ENCODE data around the gene PEX14. TPM values are rescaled to one million over a fixed set of nuclear protein-coding genes. Genes with fewer than 3 reads are reported as not detected.

The PEX14 gene
- total and polyA plus RNA-seq, 10 of the 15 experiments (the other 5 are each of a cell fraction or from before 2014, with no cell fraction given): 1.4 to 23.2 (median 12.0) TPM

DNA sequence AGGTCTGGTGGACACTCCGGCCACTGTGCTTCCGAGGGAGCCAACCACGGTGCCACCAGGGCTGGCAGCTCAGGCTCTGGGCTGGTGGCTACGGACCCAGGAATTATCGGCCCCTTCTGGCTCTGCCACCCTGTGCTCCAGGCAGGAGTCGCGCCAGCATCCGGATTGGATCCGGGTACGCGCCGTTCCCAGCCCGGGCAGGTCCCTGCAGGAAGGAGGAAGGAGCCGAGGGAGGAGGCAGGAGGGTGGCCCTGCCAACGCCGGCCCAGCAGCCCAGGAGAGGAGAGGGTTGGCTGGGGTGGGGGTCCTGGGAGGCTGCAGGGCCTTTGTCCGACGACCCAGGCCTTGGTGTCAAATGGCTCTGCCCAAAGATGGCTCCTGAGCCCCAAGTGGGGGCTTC, 161.2 kb downstream of the PEX14 start:
- TF ChIP-seq ATF7 (IDR thresholded peaks at IDR 0.05; ENCODE audit: low read depth): no peak
- ATAC-seq (no peak), DNase-seq (ENCODE audit: low read depth, low spot score) (no peak), FAIRE-seq (no peak)
- POLR2A ChIA-PET: no interaction called here
- intact Hi-C loops (cut with micrococcal nuclease; ENCODE audit: unreplicated experiment): no loop called here
- H2AFZ ChIP-seq (ENCODE audit: control insufficient read depth, low read depth, low read length): no peak overlapping the region
- no TSS peak for BruUV-seq (replicated peaks)
- RAD21 ChIA-PET (ENCODE audit: unreplicated experiment): no interaction called here
- no peak overlapping the region for H3K4me3 ChIP-seq
- no peaks in the 10 kb centered on the region for H3K27me3 ChIP-seq (replicated peaks in 1 of 2; ENCODE audit: control insufficient read depth in 2 of 2, insufficient read depth in 2 of 2, low read length in 1 of 2)
- no peaks in the 10 kb centered on the region for H4K20me1 ChIP-seq (ENCODE audit: control insufficient read depth, insufficient read depth)
- no peaks in the 10 kb centered on the region for H3K9me3 ChIP-seq (replicated peaks; ENCODE audit: control insufficient read depth, insufficient read depth, low read length)
- H3K79me2 ChIP-seq (ENCODE audit: control insufficient read depth, insufficient read depth, low read length): no peaks in the 10 kb centered on the region
- no peak overlapping the region for H3K27ac ChIP-seq (ENCODE audit: control insufficient read depth, insufficient read depth)
- SMC1A ChIA-PET (ENCODE audit: uncharacterized antibody, unreplicated experiment): no interaction called here
- H3K4me2 ChIP-seq (ENCODE audit: control insufficient read depth, insufficient read depth): no peak overlapping the region
- no peaks in the 10 kb centered on the region for H3K4me1 ChIP-seq (ENCODE audit: control insufficient read depth, insufficient read depth, low read length)
- in situ Hi-C loops (cut with MboI): no loop called here
- 90% methylated on average over 17 of the region's 18 CpGs for WGBS (ENCODE audit: insufficient coverage, insufficient replicate concordance, low lambda C conversion rate, missing lambda C conversion rate)
- no peaks in the 10 kb centered on the region; a peak in 2 of 4 replicates for H3K36me3 ChIP-seq (ENCODE audit: control insufficient read depth in 2 of 2, insufficient read depth in 2 of 2, low read length in 1 of 2)
- H3K9ac ChIP-seq (ENCODE audit: control insufficient read depth, insufficient read depth, low read length): no peak overlapping the region
- CTCF ChIA-PET: no interaction called here

DNA sequence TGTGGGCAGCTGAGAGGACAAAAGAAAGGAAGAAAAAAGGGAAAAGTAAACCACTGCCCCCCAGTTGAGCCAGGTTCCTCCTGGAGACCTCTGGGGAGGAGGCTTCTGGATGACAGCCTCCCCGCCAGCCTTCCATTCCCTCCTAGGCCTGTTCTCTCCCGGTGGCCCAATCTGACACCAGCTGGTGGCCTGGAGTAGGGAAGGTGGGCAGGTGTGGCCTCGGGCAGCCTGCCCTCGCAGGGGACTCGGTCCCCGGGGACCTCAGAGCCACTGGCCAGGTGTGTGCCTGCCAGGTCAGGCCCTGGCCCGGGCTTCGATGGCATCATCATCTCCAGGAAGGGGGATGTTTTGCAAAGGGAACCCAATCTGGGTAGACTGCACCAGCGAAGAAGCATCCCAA, 162.7 kb downstream of the PEX14 start:
- Histone ChIP-seq H4K20me1 (ENCODE audit: control insufficient read depth, insufficient read depth) (no peaks in the 10 kb centered on the region), H3K9me3 (replicated peaks; ENCODE audit: control insufficient read depth, insufficient read depth, low read length) (no peaks in the 10 kb centered on the region), H2AFZ (ENCODE audit: control insufficient read depth, low read depth, low read length) (no peak overlapping the region), H3K4me1 (ENCODE audit: control insufficient read depth, insufficient read depth, low read length) (no peaks in the 10 kb centered on the region), H3K9ac (ENCODE audit: control insufficient read depth, insufficient read depth, low read length) (no peak overlapping the region), H3K27ac (ENCODE audit: control insufficient read depth, insufficient read depth) (no peak overlapping the region), H3K36me3 (ENCODE audit: control insufficient read depth in 2 of 2, insufficient read depth in 2 of 2, low read length in 1 of 2) (no peaks in the 10 kb centered on the region), H3K79me2 (ENCODE audit: control insufficient read depth, insufficient read depth, low read length) (no peaks in the 10 kb centered on the region), H3K4me2 (ENCODE audit: control insufficient read depth, insufficient read depth) (no peak overlapping the region), H3K4me3 (no peak overlapping the region), H3K27me3 (replicated peaks in 1 of 2; ENCODE audit: control insufficient read depth in 2 of 2, insufficient read depth in 2 of 2, low read length in 1 of 2) (no peaks in the 10 kb centered on the region)
- in situ Hi-C loops (cut with MboI) (no loop called here), intact Hi-C loops (cut with micrococcal nuclease; ENCODE audit: unreplicated experiment) (no loop called here)
- BruUV-seq (replicated peaks): no TSS peak
- no peak for FAIRE-seq
- ChIA-PET CTCF (no interaction called here), POLR2A (no interaction called here), RAD21 (ENCODE audit: unreplicated experiment) (no interaction called here), SMC1A (ENCODE audit: uncharacterized antibody, unreplicated experiment) (no interaction called here)
- WGBS (ENCODE audit: insufficient coverage, insufficient replicate concordance, low lambda C conversion rate, missing lambda C conversion rate): 61% methylated on average over 9 of the region's 9 CpGs
- no peak for ATAC-seq
- no peak for DNase-seq (ENCODE audit: low read depth, low spot score)
- no peak for TF ChIP-seq RFX5 (IDR thresholded peaks at IDR 0.05; ENCODE audit: low read depth, low read length)
- TF ChIP-seq SRF (IDR thresholded peaks at IDR 0.05; ENCODE audit: low read depth in 2 of 2, low read length in 2 of 2): no peak
- TF ChIP-seq, protein P1, sequence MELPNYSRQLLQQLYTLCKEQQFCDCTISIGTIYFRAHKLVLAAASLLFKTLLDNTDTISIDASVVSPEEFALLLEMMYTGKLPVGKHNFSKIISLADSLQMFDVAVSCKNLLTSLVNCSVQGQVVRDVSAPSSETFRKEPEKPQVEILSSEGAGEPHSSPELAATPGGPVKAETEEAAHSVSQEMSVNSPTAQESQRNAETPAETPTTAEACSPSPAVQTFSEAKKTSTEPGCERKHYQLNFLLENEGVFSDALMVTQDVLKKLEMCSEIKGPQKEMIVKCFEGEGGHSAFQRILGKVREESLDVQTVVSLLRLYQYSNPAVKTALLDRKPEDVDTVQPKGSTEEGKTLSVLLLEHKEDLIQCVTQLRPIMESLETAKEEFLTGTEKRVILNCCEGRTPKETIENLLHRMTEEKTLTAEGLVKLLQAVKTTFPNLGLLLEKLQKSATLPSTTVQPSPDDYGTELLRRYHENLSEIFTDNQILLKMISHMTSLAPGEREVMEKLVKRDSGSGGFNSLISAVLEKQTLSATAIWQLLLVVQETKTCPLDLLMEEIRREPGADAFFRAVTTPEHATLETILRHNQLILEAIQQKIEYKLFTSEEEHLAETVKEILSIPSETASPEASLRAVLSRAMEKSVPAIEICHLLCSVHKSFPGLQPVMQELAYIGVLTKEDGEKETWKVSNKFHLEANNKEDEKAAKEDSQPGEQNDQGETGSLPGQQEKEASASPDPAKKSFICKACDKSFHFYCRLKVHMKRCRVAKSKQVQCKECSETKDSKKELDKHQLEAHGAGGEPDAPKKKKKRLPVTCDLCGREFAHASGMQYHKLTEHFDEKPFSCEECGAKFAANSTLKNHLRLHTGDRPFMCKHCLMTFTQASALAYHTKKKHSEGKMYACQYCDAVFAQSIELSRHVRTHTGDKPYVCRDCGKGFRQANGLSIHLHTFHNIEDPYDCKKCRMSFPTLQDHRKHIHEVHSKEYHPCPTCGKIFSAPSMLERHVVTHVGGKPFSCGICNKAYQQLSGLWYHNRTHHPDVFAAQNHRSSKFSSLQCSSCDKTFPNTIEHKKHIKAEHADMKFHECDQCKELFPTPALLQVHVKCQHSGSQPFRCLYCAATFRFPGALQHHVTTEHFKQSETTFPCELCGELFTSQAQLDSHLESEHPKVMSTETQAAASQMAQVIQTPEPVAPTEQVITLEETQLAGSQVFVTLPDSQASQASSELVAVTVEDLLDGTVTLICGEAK (IDR thresholded peaks at IDR 0.05; ENCODE audit: borderline replicate concordance): no peak
- TF ChIP-seq TCF12 (IDR thresholded peaks at IDR 0.05; ENCODE audit: low read depth, low read length): no peak
- no peak for TF ChIP-seq YBX1 (IDR thresholded peaks at IDR 0.05)
- TF ChIP-seq EGR1 (IDR thresholded peaks at IDR 0.05; ENCODE audit: borderline replicate concordance in 1 of 2, low read depth in 2 of 2, low read length in 2 of 2): no peak
- TF ChIP-seq, protein P2, sequence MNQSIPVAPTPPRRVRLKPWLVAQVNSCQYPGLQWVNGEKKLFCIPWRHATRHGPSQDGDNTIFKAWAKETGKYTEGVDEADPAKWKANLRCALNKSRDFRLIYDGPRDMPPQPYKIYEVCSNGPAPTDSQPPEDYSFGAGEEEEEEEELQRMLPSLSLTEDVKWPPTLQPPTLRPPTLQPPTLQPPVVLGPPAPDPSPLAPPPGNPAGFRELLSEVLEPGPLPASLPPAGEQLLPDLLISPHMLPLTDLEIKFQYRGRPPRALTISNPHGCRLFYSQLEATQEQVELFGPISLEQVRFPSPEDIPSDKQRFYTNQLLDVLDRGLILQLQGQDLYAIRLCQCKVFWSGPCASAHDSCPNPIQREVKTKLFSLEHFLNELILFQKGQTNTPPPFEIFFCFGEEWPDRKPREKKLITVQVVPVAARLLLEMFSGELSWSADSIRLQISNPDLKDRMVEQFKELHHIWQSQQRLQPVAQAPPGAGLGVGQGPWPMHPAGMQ (IDR thresholded peaks at IDR 0.05; ENCODE audit: borderline replicate concordance): no peak
- TF ChIP-seq, protein P3, sequence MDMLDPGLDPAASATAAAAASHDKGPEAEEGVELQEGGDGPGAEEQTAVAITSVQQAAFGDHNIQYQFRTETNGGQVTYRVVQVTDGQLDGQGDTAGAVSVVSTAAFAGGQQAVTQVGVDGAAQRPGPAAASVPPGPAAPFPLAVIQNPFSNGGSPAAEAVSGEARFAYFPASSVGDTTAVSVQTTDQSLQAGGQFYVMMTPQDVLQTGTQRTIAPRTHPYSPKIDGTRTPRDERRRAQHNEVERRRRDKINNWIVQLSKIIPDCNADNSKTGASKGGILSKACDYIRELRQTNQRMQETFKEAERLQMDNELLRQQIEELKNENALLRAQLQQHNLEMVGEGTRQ (IDR thresholded peaks at IDR 0.05; ENCODE audit: borderline replicate concordance, low read depth, low read length): no peak
- TF ChIP-seq IKZF2 (IDR thresholded peaks at IDR 0.05): no peak
- no peak for TF ChIP-seq ASH2L (IDR thresholded peaks at IDR 0.05; ENCODE audit: borderline replicate concordance, low read depth)
